Measurements from ENCODE around the gene TMEM59L. TPM values are rescaled to one million over a fixed set of nuclear protein-coding genes. Genes with fewer than 3 reads are reported as not detected.

The TMEM59L gene
- total RNA-seq, 4 donors from 2014 or later, result 3.1 to 12.6 (median 4.2) TPM; not detected in 1

GRCh38 chr19:18612051-18612771 is 459 bp upstream of the TMEM59L start:
- H3K36me3 ChIP-seq, result no peaks in the 10 kb centered on the region
- WGBS, 2 donors, result 1 to 3% methylated on average over 23 to 28 of the region's 30 CpGs
- TF ChIP-seq POLR2A (IDR thresholded peaks at IDR 0.05) (no peak), EP300 (IDR thresholded peaks at IDR 0.05) (no peak)
- TF ChIP-seq, protein P1, sequence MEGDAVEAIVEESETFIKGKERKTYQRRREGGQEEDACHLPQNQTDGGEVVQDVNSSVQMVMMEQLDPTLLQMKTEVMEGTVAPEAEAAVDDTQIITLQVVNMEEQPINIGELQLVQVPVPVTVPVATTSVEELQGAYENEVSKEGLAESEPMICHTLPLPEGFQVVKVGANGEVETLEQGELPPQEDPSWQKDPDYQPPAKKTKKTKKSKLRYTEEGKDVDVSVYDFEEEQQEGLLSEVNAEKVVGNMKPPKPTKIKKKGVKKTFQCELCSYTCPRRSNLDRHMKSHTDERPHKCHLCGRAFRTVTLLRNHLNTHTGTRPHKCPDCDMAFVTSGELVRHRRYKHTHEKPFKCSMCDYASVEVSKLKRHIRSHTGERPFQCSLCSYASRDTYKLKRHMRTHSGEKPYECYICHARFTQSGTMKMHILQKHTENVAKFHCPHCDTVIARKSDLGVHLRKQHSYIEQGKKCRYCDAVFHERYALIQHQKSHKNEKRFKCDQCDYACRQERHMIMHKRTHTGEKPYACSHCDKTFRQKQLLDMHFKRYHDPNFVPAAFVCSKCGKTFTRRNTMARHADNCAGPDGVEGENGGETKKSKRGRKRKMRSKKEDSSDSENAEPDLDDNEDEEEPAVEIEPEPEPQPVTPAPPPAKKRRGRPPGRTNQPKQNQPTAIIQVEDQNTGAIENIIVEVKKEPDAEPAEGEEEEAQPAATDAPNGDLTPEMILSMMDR (IDR thresholded peaks at IDR 0.05), result no peak
- peaks cover 7 to 98% of the 10 kb centered on the region in 2 donors for H3K27me3 ChIP-seq
- H3K9me3 ChIP-seq, result no peaks in the 10 kb centered on the region
- no peak for DNase-seq (ENCODE audit: low spot score in 2 of 2)
- H3K4me3 ChIP-seq, result peak overlapping the region; percentile 24 to 51 (median 32)
- H3K27ac ChIP-seq, result no peak overlapping the region
- peaks cover 2 to 48% (median 32%) of the 10 kb centered on the region in 4 donors for H3K4me1 ChIP-seq

DNA sequence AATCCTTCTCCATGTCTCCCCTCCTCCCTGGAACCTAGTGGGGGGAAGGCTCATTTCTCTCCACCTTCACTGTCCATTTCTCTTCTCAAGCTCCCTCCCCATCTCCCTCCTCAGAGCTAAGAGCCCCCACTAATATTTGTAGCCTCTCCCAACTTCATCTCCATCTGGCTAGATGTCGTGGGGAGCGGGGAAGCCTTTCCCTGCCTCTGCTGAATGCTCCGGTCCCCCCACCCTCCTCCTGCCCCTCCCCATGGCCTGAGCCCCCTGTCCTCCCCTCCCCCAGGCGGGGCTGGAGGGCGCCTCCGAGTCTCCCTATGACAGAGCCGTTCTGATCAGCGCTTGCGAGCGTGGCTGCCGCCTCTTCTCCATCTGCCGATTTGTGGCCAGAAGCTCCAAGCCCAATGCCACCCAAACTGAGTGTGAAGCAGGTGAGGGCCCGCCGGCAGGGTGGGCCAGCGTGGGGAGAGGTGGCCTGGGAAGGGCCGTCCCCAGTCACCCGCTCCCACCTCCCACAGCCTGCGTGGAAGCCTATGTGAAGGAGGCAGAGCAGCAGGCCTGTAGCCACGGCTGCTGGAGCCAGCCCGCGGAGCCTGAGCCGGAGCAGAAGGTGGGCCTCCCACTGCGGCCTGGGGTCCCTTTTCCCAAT is 1.0 kb downstream of the TMEM59L start:
- WGBS, 2 donors, result 36 to 46% methylated on average over 22 to 23 of the region's 23 CpGs
- Histone ChIP-seq H3K36me3 (no peaks in the 10 kb centered on the region), H3K27ac (no peak overlapping the region), H3K9me3 (no peaks in the 10 kb centered on the region), H3K4me1 (peaks cover 0 to 38% (median 27%) of the 10 kb centered on the region in 4 donors), H3K27me3 (peaks cover 4 to 90% of the 10 kb centered on the region in 2 donors), H3K4me3 (no peak overlapping the region)
- TF ChIP-seq POLR2A (IDR thresholded peaks at IDR 0.05) (no peak), EP300 (IDR thresholded peaks at IDR 0.05) (no peak)
- TF ChIP-seq, protein P1 (IDR thresholded peaks at IDR 0.05), result no peak
- no peak for DNase-seq (ENCODE audit: low spot score in 2 of 2)

- Histone ChIP-seq H3K4me1 (peaks cover 0 to 26% (median 19%) of the 10 kb centered on the region in 4 donors), H3K27me3 (peaks cover 4 to 67% of the 10 kb centered on the region in 2 donors), H3K36me3 (no peaks in the 10 kb centered on the region), H3K4me3 (no peak overlapping the region), H3K27ac (no peak overlapping the region), H3K9me3 (no peaks in the 10 kb centered on the region)
- no peak for TF ChIP-seq EP300 (IDR thresholded peaks at IDR 0.05)
- TF ChIP-seq, protein P1 (IDR thresholded peaks at IDR 0.05), result no peak
- no peak for TF ChIP-seq POLR2A (IDR thresholded peaks at IDR 0.05)
- no peak for DNase-seq (ENCODE audit: low spot score in 2 of 2)
- whole genome bisulfite sequencing, 2 donors, result 94 to 96% methylated on average over 3 of the region's 3 CpGs
Measured at GRCh38 chr19:18616023-18616422, 3.4 kb downstream of the TMEM59L start.

GRCh38 chr19:18617562-18617961 is 4.9 kb downstream of the TMEM59L start:
- no peak for DNase-seq (ENCODE audit: low spot score in 2 of 2)
- no peak overlapping the region for H3K27ac ChIP-seq
- peaks cover 2 to 52% of the 10 kb centered on the region in 2 donors for H3K27me3 ChIP-seq
- no peaks in the 10 kb centered on the region for H3K9me3 ChIP-seq
- H3K4me1 ChIP-seq, result peaks cover 0 to 10% (median 4%) of the 10 kb centered on the region in 4 donors
- TF ChIP-seq, protein P1 (IDR thresholded peaks at IDR 0.05), result no peak
- TF ChIP-seq EP300 (IDR thresholded peaks at IDR 0.05) (no peak), POLR2A (IDR thresholded peaks at IDR 0.05) (no peak)
- H3K4me3 ChIP-seq, result no peak overlapping the region
- no peaks in the 10 kb centered on the region for H3K36me3 ChIP-seq

GRCh38 chr19:18618236-18618635 is 5.6 kb downstream of the TMEM59L start:
- H3K36me3 ChIP-seq, result no peaks in the 10 kb centered on the region
- TF ChIP-seq POLR2A (IDR thresholded peaks at IDR 0.05) (no peak), EP300 (IDR thresholded peaks at IDR 0.05) (no peak)
- TF ChIP-seq, protein P1 (IDR thresholded peaks at IDR 0.05), result no peak
- no peaks in the 10 kb centered on the region for H3K9me3 ChIP-seq
- H3K4me1 ChIP-seq, result peaks cover 0 to 3% (median under 1%) of the 10 kb centered on the region in 4 donors
- WGBS, 2 donors, result 97 to 98% methylated on average over 12 to 13 of the region's 13 CpGs
- H3K27ac ChIP-seq, result no peak overlapping the region
- no peak for DNase-seq (ENCODE audit: low spot score in 2 of 2)
- H3K4me3 ChIP-seq, result no peak overlapping the region
- peaks cover 0 to 45% of the 10 kb centered on the region in 2 donors for H3K27me3 ChIP-seq

Measured in tibial nerve (tissue), 4 donors.